Measurements from ENCODE around the gene WDFY4. TPM values are rescaled to one million over a fixed set of nuclear protein-coding genes. Genes with fewer than 3 reads are reported as not detected.
A peak's percentile ranks its signal among the peaks of the same experiment; 100 is the strongest.

WDFY4 gene
- total and polyA plus RNA-seq, 9 of the 15 experiments (the other 6 are each of a cell fraction or from before 2014, with no cell fraction given), result 0.01 to 0.02 (median 0.01) TPM; not detected in 6

DNA sequence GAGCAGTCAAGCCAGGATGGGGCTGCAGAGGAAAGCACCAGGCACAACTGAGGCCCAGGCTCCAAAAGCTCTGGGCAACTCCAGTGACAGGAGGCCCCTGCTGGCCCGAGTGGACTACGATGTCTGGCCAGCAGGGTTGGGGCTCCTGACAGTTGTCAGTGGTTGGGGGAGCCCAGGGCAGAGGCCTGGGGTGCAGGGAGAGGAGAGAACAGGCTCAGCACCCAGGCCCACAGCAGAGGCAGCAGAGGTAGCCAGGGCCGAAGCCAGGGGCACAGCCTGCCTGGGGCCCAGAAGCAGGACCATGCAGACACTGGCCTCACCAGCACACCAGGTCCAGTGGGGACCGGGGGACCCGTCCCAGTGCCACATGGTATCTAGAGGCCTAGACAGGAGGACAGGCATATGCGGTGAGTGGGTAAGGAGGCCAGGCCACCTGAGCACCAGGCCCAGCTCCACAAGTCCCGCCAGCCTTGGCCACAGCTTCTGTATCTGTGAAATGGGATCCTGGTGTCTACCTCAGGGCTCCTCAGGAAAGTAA, 301.0 kb downstream of the WDFY4 start:
- intact Hi-C loops (cut with micrococcal nuclease), result no loop called here
- no peak for ATAC-seq

More for the DNA sequence above, 301.0 kb downstream of the WDFY4 start:
- Histone ChIP-seq H3K9me3 (replicated peaks; ENCODE audit: control insufficient read depth, insufficient read depth, low read depth, low read length) (no peaks in the 10 kb centered on the region), H3K27me3 (ENCODE audit: control insufficient read depth in 2 of 2, insufficient read depth in 2 of 2, low read length in 2 of 2) (peaks cover 3 to 26% of the 10 kb centered on the region in 2 experiments; a peak in 3 of 5 replicates), H3K9me1 (ENCODE audit: control insufficient read depth, insufficient read depth, low read length) (no peaks in the 10 kb centered on the region), H3K9ac (ENCODE audit: insufficient read depth in 1 of 2, low read depth in 2 of 2, low read length in 2 of 2) (peak overlapping the region in 1 of 2 experiments; percentile 23; a peak in 1 of 4 replicates), H3K27ac (ENCODE audit: extremely low read depth, low read depth, low read length) (no peak overlapping the region), H3K4me1 (replicated peaks in 1 of 2; ENCODE audit: control insufficient read depth in 2 of 2, insufficient read depth in 2 of 2, low read length in 2 of 2) (peaks cover 4 to 9% of the 10 kb centered on the region in 2 experiments; a peak in 2 of 5 replicates), H3K4me3 (no peak overlapping the region), H3K4me2 (ENCODE audit: insufficient read depth, low read length) (no peak overlapping the region), H4K20me1 (replicated peaks; ENCODE audit: control insufficient read depth, insufficient read depth, low read length) (no peaks in the 10 kb centered on the region), H3K36me3 (ENCODE audit: control insufficient read depth, insufficient read depth, low read length) (no peaks in the 10 kb centered on the region), H2AFZ (ENCODE audit: low read depth, low read length) (no peak overlapping the region), H3K79me2 (ENCODE audit: control insufficient read depth, insufficient read depth, low read length) (no peaks in the 10 kb centered on the region)
- TF ChIP-seq, protein P1, sequence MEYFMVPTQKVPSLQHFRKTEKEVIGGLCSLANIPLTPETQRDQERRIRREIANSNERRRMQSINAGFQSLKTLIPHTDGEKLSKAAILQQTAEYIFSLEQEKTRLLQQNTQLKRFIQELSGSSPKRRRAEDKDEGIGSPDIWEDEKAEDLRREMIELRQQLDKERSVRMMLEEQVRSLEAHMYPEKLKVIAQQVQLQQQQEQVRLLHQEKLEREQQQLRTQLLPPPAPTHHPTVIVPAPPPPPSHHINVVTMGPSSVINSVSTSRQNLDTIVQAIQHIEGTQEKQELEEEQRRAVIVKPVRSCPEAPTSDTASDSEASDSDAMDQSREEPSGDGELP (CRISPR knock-in tag; IDR thresholded peaks at IDR 0.05; ENCODE audit: borderline replicate concordance), result no peak
- TF ChIP-seq ZNF140 (CRISPR knock-in tag; IDR thresholded peaks at IDR 0.05) (no peak), MED1 (CRISPR knock-in tag; IDR thresholded peaks at IDR 0.05; ENCODE audit: borderline replicate concordance) (no peak), TOE1 (IDR thresholded peaks at IDR 0.05; ENCODE audit: borderline replicate concordance) (no peak), TOE1 (CRISPR knock-in tag; IDR thresholded peaks at IDR 0.05; ENCODE audit: borderline replicate concordance, low read depth) (no peak), RFX1 (IDR thresholded peaks at IDR 0.05) (no peak), ZNF561 (CRISPR knock-in tag; conservative IDR thresholded peaks at IDR 0.05) (no peak), PYGO2 (tag; IDR thresholded peaks at IDR 0.05) (no peak)
- no TSS peak for BruUV-seq (replicated peaks)
- ChIA-PET CTCF (ENCODE audit: low intra/inter-chr PET ratio) (no interaction called here), POLR2A (interaction anchor here (0.7 to 1.1 kb wide), 3 partner anchors 8 to 312 kb away, joined by 3 read pairs; no protein-coding TSS in a partner anchor)
- WGBS (ENCODE audit: insufficient coverage, low coverage, missing lambda C conversion rate), result 16% methylated on average over 7 of the region's 7 CpGs
- FAIRE-seq (no peak), DNase-seq (ENCODE audit: extremely low read depth in 1 of 4, low spot score in 3 of 4) (no peak)
- in situ Hi-C loops (cut with MboI), result loop anchor here (5.0 kb wide), 1 partner anchor 182 kb away; no protein-coding TSS in a partner anchor
